ENCODE results near the gene MICU1. TPM values are rescaled to one million over a fixed set of nuclear protein-coding genes. Genes with fewer than 3 reads are reported as not detected.

Gene MICU1
- total RNA-seq, 1 donor from 2014 or later = 57.9 TPM

DNA sequence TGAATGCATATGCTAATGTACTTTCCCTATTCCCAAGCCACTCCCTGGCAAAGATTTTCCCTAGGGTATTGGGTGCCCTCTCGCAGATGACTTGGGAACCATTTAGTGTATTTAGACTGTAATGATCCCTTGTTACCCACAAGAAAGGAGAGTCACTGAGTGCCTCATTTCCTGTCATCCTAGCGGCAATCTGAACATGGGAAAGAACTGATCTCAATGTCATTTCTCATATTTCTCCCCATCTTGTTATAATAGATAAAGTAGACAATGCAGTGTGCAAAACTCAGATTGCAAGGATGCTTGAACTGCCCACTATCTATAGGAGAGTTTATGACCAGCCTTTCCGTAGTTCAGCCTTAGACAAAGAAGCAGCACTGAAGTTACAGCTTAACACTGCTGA is 123.3 kb downstream of the MICU1 start:
- no peaks in the 10 kb centered on the region for H3K4me1 ChIP-seq (ENCODE audit: control insufficient read depth in 3 of 3, insufficient read depth in 3 of 3, low read length in 3 of 3)
- H3K4me3 ChIP-seq (ENCODE audit: low read length in 3 of 3) = no peak overlapping the region
- no peak overlapping the region for H3K27ac ChIP-seq (ENCODE audit: low read depth, low read length)
- no peaks in the 10 kb centered on the region for H3K27me3 ChIP-seq (ENCODE audit: control insufficient read depth in 3 of 3, insufficient read depth in 3 of 3, low read length in 3 of 3)
- no peak overlapping the region for H3K9ac ChIP-seq (ENCODE audit: low read depth in 1 of 3, low read length in 3 of 3)
- H3K9me3 ChIP-seq (ENCODE audit: control insufficient read depth in 3 of 3, low read length in 3 of 3) = no peaks in the 10 kb centered on the region
- H3K36me3 ChIP-seq (ENCODE audit: control insufficient read depth in 3 of 3, insufficient read depth in 3 of 3, low read length in 3 of 3) = peaks cover 0 to 7% (median 0%) of the 10 kb centered on the region in 3 donors

DNA sequence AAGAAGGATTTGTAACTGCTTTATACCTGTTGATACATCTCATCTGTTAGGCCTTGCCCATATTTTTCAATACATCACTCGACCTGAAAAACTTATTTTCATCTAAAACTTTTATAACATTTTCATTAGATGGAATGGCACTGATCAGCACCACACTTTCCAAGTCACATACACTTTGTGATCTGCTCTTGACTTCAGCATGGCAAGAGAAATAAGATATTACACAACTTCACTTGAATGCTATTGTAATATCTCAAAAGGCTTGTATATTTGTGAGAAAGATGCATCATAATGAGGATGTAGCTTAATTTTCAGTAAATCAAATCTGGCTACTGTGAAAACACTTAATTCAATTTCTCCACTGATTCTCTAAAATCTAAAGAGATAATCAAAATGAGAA is 126.2 kb downstream of the MICU1 start:
- H3K4me3 ChIP-seq (ENCODE audit: low read length in 3 of 3) = no peak overlapping the region

DNA sequence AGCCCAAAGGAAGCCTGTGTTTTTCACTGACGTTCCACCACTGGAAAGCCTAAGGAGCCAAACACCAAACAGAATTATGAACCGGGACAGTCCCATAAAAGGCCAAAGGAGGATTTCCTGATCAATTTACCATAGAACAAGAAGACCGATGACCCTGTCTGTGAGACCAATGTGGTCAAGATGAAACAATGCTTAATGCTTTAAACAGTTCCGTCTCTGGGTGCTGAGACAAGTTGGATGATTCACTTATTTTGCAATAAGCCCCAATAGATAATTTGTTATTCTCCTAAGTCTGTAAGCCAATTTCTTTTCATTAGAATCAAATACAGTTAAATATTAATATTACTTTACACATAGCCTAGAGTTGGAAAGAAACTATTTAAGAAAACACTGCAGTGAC is 134.9 kb downstream of the MICU1 start:
- no peaks in the 10 kb centered on the region for H3K9me3 ChIP-seq (ENCODE audit: control insufficient read depth in 3 of 3, low read length in 3 of 3)
- peaks cover 0 to 2% (median 0%) of the 10 kb centered on the region in 3 donors for H3K36me3 ChIP-seq (ENCODE audit: control insufficient read depth in 3 of 3, insufficient read depth in 3 of 3, low read length in 3 of 3)
- H3K27me3 ChIP-seq (ENCODE audit: control insufficient read depth in 3 of 3, insufficient read depth in 3 of 3, low read length in 3 of 3) = no peaks in the 10 kb centered on the region
- no peak overlapping the region for H3K27ac ChIP-seq (ENCODE audit: low read depth, low read length)
- no peak overlapping the region for H3K9ac ChIP-seq (ENCODE audit: low read depth in 1 of 3, low read length in 3 of 3)
- H3K4me3 ChIP-seq (ENCODE audit: low read length in 3 of 3) = no peak overlapping the region
- no peaks in the 10 kb centered on the region for H3K4me1 ChIP-seq (ENCODE audit: control insufficient read depth in 3 of 3, insufficient read depth in 3 of 3, low read length in 3 of 3)

More for the DNA sequence above, 126.2 kb downstream of the MICU1 start:
- H3K9me3 ChIP-seq (ENCODE audit: control insufficient read depth in 3 of 3, low read length in 3 of 3) = no peaks in the 10 kb centered on the region
- H3K36me3 ChIP-seq (ENCODE audit: control insufficient read depth in 3 of 3, insufficient read depth in 3 of 3, low read length in 3 of 3) = no peaks in the 10 kb centered on the region
- H3K4me1 ChIP-seq (ENCODE audit: control insufficient read depth in 3 of 3, insufficient read depth in 3 of 3, low read length in 3 of 3) = no peaks in the 10 kb centered on the region
- no peaks in the 10 kb centered on the region for H3K27me3 ChIP-seq (ENCODE audit: control insufficient read depth in 3 of 3, insufficient read depth in 3 of 3, low read length in 3 of 3)
- no peak overlapping the region for H3K9ac ChIP-seq (ENCODE audit: low read depth in 1 of 3, low read length in 3 of 3)
- H3K27ac ChIP-seq (ENCODE audit: low read depth, low read length) = no peak overlapping the region

DNA sequence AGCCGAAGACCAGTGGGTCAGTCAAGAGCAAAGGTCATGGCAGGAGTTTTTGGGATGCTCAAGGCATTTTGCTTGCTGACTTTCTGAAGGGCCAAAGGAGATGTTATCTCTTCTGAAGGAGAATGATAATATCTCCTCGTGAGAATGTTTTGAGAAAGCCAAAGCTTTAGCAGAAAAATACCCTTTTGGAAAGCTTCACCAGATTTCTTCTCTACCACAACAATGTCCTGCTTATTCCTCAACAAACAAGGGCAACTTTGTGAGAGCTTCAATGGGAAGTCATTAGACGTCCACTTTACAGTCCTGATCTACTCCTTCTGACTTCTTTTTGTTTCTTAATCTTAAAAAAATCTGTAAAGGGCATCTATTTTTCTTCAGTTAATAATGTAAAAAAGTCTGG is 138.4 kb downstream of the MICU1 start:
- Histone ChIP-seq H3K4me1 (ENCODE audit: control insufficient read depth in 3 of 3, insufficient read depth in 3 of 3, low read length in 3 of 3) (no peaks in the 10 kb centered on the region), H3K4me3 (ENCODE audit: low read length in 3 of 3) (no peak overlapping the region), H3K36me3 (ENCODE audit: control insufficient read depth in 3 of 3, insufficient read depth in 3 of 3, low read length in 3 of 3) (peaks cover 0 to 2% (median 0%) of the 10 kb centered on the region in 3 donors), H3K9ac (ENCODE audit: low read depth in 1 of 3, low read length in 3 of 3) (no peak overlapping the region), H3K9me3 (ENCODE audit: control insufficient read depth in 3 of 3, low read length in 3 of 3) (no peaks in the 10 kb centered on the region), H3K27ac (ENCODE audit: low read depth, low read length) (no peak overlapping the region), H3K27me3 (ENCODE audit: control insufficient read depth in 3 of 3, insufficient read depth in 3 of 3, low read length in 3 of 3) (no peaks in the 10 kb centered on the region)

DNA sequence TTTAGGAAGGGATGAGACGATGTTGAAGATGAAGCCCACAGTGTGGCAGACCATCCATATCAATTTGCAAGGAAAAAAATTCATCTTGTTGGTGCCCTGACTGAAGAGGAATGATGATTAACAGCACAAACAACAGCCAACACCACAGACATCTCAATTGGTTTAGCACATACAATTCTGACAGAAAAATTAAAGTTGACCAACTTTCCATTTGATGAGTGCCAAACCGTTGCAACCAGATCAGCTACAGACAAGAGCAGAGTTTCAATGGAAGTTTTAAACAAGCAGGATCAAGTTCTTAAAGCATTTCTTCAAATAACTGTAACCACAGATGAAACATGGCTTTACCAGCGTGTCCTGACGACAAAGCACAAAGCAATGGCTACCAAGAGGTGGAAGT is 138.8 kb downstream of the MICU1 start:
- Histone ChIP-seq H3K27me3 (ENCODE audit: control insufficient read depth in 3 of 3, insufficient read depth in 3 of 3, low read length in 3 of 3) (no peaks in the 10 kb centered on the region), H3K4me1 (ENCODE audit: control insufficient read depth in 3 of 3, insufficient read depth in 3 of 3, low read length in 3 of 3) (no peaks in the 10 kb centered on the region), H3K9ac (ENCODE audit: low read depth in 1 of 3, low read length in 3 of 3) (no peak overlapping the region), H3K9me3 (ENCODE audit: control insufficient read depth in 3 of 3, low read length in 3 of 3) (no peaks in the 10 kb centered on the region), H3K4me3 (ENCODE audit: low read length in 3 of 3) (no peak overlapping the region), H3K36me3 (ENCODE audit: control insufficient read depth in 3 of 3, insufficient read depth in 3 of 3, low read length in 3 of 3) (peaks cover 0 to 2% (median 0%) of the 10 kb centered on the region in 3 donors), H3K27ac (ENCODE audit: low read depth, low read length) (no peak overlapping the region)

DNA sequence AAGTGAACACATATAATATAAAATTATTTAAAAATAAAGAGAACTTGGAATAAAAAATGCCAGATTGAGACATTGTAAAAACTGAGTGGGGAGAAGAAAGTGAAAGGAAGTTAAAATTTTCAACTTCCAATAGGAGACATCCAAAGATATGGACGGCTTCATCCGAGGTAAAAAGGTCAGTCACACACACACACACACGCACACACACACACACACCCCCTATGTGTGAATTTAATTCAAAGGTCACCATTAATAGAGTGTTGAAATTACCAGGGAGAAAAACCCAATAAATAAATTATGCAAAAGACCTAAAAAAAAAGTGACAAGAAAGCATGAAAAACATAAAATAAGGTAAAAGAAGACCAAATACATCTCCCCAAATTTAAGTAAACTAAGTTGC is 140.2 kb downstream of the MICU1 start:
- H3K4me3 ChIP-seq (ENCODE audit: low read length in 3 of 3) = no peak overlapping the region
- H3K27me3 ChIP-seq (ENCODE audit: control insufficient read depth in 3 of 3, insufficient read depth in 3 of 3, low read length in 3 of 3) = no peaks in the 10 kb centered on the region
- H3K9me3 ChIP-seq (ENCODE audit: control insufficient read depth in 3 of 3, low read length in 3 of 3) = no peaks in the 10 kb centered on the region
- no peaks in the 10 kb centered on the region for H3K4me1 ChIP-seq (ENCODE audit: control insufficient read depth in 3 of 3, insufficient read depth in 3 of 3, low read length in 3 of 3)
- H3K9ac ChIP-seq (ENCODE audit: low read depth in 1 of 3, low read length in 3 of 3) = no peak overlapping the region
- H3K36me3 ChIP-seq (ENCODE audit: control insufficient read depth in 3 of 3, insufficient read depth in 3 of 3, low read length in 3 of 3) = peaks cover 0 to 2% (median 0%) of the 10 kb centered on the region in 3 donors
- H3K27ac ChIP-seq (ENCODE audit: low read depth, low read length) = no peak overlapping the region

DNA sequence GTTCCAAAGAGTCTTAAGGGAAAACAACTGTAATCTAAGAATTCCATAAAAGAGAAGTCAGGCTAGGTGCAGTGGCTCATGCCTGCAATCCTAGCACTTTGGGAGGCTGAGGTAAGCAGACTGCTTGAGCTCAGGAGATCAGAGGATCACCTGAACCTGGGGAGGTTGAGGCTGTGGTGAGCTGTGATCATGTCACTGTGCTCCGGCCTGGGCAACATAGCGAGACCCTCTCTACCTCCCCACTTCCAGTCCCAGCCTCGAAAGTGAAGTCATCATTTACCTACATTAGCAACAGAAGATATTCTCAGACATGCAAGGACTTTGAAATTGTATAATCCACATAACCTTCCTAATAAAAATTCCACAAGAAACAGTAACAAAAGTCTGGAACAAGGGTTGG is 141.4 kb downstream of the MICU1 start:
- H3K9me3 ChIP-seq (ENCODE audit: control insufficient read depth in 3 of 3, low read length in 3 of 3) = no peaks in the 10 kb centered on the region

DNA sequence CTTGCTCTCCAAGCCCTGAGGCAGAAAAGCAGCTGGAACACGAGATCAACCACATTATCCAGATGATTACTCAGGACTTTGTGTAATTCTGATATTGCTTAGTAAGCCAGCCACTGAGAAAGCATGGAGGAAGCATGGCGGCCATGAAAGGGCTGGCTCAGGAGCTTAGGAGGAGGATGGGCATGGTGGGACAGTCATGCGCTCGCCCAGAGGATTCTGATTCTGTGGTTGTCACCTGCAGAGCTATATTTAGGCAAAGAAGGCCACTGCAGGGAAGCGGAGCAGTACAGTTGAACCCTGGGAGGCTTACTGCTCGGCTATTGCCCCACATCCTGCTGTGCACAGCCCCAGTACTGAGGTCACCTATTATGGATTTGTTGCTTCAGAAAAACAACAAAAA is 142.4 kb downstream of the MICU1 start:
- Histone ChIP-seq H3K27me3 (ENCODE audit: control insufficient read depth in 3 of 3, insufficient read depth in 3 of 3, low read length in 3 of 3) (no peaks in the 10 kb centered on the region), H3K36me3 (ENCODE audit: control insufficient read depth in 3 of 3, insufficient read depth in 3 of 3, low read length in 3 of 3) (peaks cover 0 to 2% (median 0%) of the 10 kb centered on the region in 3 donors), H3K9me3 (ENCODE audit: control insufficient read depth in 3 of 3, low read length in 3 of 3) (no peaks in the 10 kb centered on the region), H3K27ac (ENCODE audit: low read depth, low read length) (no peak overlapping the region), H3K4me1 (ENCODE audit: control insufficient read depth in 3 of 3, insufficient read depth in 3 of 3, low read length in 3 of 3) (no peaks in the 10 kb centered on the region), H3K9ac (ENCODE audit: low read depth in 1 of 3, low read length in 3 of 3) (no peak overlapping the region), H3K4me3 (ENCODE audit: low read length in 3 of 3) (no peak overlapping the region)

More for the DNA sequence above, 141.4 kb downstream of the MICU1 start:
- Histone ChIP-seq H3K9ac (ENCODE audit: low read depth in 1 of 3, low read length in 3 of 3) (no peak overlapping the region), H3K27ac (ENCODE audit: low read depth, low read length) (no peak overlapping the region), H3K27me3 (ENCODE audit: control insufficient read depth in 3 of 3, insufficient read depth in 3 of 3, low read length in 3 of 3) (no peaks in the 10 kb centered on the region), H3K4me3 (ENCODE audit: low read length in 3 of 3) (no peak overlapping the region), H3K36me3 (ENCODE audit: control insufficient read depth in 3 of 3, insufficient read depth in 3 of 3, low read length in 3 of 3) (peaks cover 0 to 2% (median 0%) of the 10 kb centered on the region in 3 donors), H3K4me1 (ENCODE audit: control insufficient read depth in 3 of 3, insufficient read depth in 3 of 3, low read length in 3 of 3) (no peaks in the 10 kb centered on the region)

DNA sequence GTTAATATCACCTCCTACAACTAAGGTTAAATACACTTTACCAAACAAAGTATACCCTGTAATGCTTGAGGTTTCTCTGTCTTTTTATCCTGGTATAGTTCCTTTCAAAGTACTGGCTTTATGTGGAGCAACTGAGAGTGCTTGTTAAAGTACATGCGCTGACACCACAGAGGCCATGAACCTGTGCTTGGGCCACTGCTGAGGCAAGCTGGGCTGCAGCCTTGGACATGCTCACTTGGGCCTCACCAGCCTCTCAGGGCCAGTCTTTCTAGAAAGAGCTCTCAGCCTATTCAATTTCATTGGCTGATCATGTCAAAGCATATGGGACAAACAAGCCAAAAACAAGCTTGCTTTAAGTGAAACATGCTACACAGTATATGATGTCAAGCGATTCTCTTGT is 145.0 kb downstream of the MICU1 start:
- Histone ChIP-seq H3K4me1 (ENCODE audit: control insufficient read depth in 3 of 3, insufficient read depth in 3 of 3, low read length in 3 of 3) (no peaks in the 10 kb centered on the region), H3K9ac (ENCODE audit: low read depth in 1 of 3, low read length in 3 of 3) (no peak overlapping the region), H3K36me3 (ENCODE audit: control insufficient read depth in 3 of 3, insufficient read depth in 3 of 3, low read length in 3 of 3) (peaks cover 0 to 6% (median 2%) of the 10 kb centered on the region in 3 donors), H3K4me3 (ENCODE audit: low read length in 3 of 3) (no peak overlapping the region), H3K9me3 (ENCODE audit: control insufficient read depth in 3 of 3, low read length in 3 of 3) (no peaks in the 10 kb centered on the region), H3K27me3 (ENCODE audit: control insufficient read depth in 3 of 3, insufficient read depth in 3 of 3, low read length in 3 of 3) (no peaks in the 10 kb centered on the region), H3K27ac (ENCODE audit: low read depth, low read length) (no peak overlapping the region)

DNA sequence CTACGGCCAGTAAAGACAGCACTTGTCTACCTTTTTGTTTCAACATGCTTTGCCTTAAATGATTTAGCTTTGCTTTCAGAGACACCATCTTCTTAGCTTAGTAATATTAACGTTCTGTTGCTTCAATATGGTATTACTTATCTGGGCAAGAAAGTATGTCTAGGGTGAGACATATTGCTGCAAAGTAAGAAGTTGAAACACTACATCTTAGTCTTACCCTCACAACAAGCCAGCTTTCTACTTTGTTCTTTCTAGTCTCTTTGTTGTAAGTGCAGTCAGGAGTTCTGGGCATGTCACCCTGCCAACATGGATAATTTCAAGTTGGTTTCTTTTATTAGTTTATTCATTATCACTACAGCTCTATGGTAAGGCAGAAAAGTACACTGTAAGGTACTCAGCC is 148.4 kb downstream of the MICU1 start:
- H3K27ac ChIP-seq (ENCODE audit: low read depth, low read length) = no peak overlapping the region
- no peaks in the 10 kb centered on the region for H3K9me3 ChIP-seq (ENCODE audit: control insufficient read depth in 3 of 3, low read length in 3 of 3)
- no peaks in the 10 kb centered on the region for H3K4me1 ChIP-seq (ENCODE audit: control insufficient read depth in 3 of 3, insufficient read depth in 3 of 3, low read length in 3 of 3)
- H3K27me3 ChIP-seq (ENCODE audit: control insufficient read depth in 3 of 3, insufficient read depth in 3 of 3, low read length in 3 of 3) = no peaks in the 10 kb centered on the region
- no peak overlapping the region for H3K4me3 ChIP-seq (ENCODE audit: low read length in 3 of 3)
- peaks cover 8 to 20% (median 14%) of the 10 kb centered on the region in 3 donors for H3K36me3 ChIP-seq (ENCODE audit: control insufficient read depth in 3 of 3, insufficient read depth in 3 of 3, low read length in 3 of 3)
- no peak overlapping the region for H3K9ac ChIP-seq (ENCODE audit: low read depth in 1 of 3, low read length in 3 of 3)

DNA sequence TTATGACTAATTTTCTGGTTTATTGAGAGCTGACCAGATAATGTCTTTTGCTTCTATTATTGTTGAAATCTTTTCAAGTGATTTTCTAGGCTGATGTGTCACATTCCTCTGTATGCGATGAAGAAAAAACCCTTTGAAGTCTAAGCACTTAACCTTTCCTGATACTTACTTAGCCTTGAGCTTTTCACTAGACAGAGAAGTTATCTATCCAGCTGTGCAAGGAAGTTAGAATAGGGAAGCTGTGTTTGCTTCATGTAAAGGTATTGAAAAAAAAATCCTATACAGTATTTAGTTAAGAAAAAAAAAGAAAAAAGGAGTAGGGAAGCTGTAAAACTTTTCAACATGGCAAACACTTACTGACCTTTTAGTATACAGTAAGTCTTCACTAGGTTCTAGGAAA is 153.6 kb downstream of the MICU1 start:
- Histone ChIP-seq H3K27me3 (ENCODE audit: control insufficient read depth in 3 of 3, insufficient read depth in 3 of 3, low read length in 3 of 3) (no peaks in the 10 kb centered on the region), H3K27ac (ENCODE audit: low read depth, low read length) (no peak overlapping the region), H3K4me3 (ENCODE audit: low read length in 3 of 3) (no peak overlapping the region), H3K9ac (ENCODE audit: low read depth in 1 of 3, low read length in 3 of 3) (no peak overlapping the region), H3K36me3 (ENCODE audit: control insufficient read depth in 3 of 3, insufficient read depth in 3 of 3, low read length in 3 of 3) (peaks cover 13 to 27% (median 22%) of the 10 kb centered on the region in 3 donors), H3K4me1 (ENCODE audit: control insufficient read depth in 3 of 3, insufficient read depth in 3 of 3, low read length in 3 of 3) (no peaks in the 10 kb centered on the region), H3K9me3 (ENCODE audit: control insufficient read depth in 3 of 3, low read length in 3 of 3) (no peaks in the 10 kb centered on the region)

All from skeletal muscle tissue (tissue), 4 donors.